H9 (cell line): ENCODE measurements around the gene ARL14EPL. TPM values are rescaled to one million over a fixed set of nuclear protein-coding genes. Genes with fewer than 3 reads are reported as not detected.

Experiments
- DNase-seq: peaks from one replicate; pipeline ENCODE4 v3.0.0-alpha.2; 2017
- H2AFZ ChIP-seq: one replicate; pipeline ENCODE4 v1.6.1; 2013; ENCODE audit warnings: mild to moderate bottlenecking, low read length, control low read depth, moderate library complexity
- H2AK5ac ChIP-seq: 2 replicates; pipeline ENCODE4 v1.6.1; 2013; ENCODE audit warnings: low read length, control low read depth, mixed read lengths; ENCODE audit not compliant: insufficient read length
- H2BK120ac ChIP-seq: one replicate; pipeline ENCODE4 v1.6.1; 2013; ENCODE audit warnings: low read depth, mild to moderate bottlenecking, low read length, control low read depth, inconsistent platforms; ENCODE audit not compliant: poor library complexity, severe bottlenecking
- H2BK12ac ChIP-seq: 2 replicates; pipeline ENCODE4 v1.6.1; 2013; ENCODE audit warnings: low read length, control low read depth, mixed read lengths, low read depth; ENCODE audit not compliant: insufficient read length
- H2BK15ac ChIP-seq: 2 replicates; pipeline ENCODE4 v1.6.1; 2013; ENCODE audit warnings: low read depth, low read length, control low read depth
- H2BK20ac ChIP-seq: one replicate; pipeline ENCODE4 v1.6.1; 2013; ENCODE audit warnings: low read depth, mild to moderate bottlenecking, low read length, control low read depth, inconsistent platforms; ENCODE audit not compliant: poor library complexity, severe bottlenecking
- H2BK5ac ChIP-seq: 2 replicates; pipeline ENCODE4 v1.6.1; 2013; ENCODE audit warnings: low read length, control low read depth, mixed read lengths; ENCODE audit not compliant: insufficient read length
- H3K14ac ChIP-seq: 2 replicates; pipeline ENCODE4 v1.6.1; 2013; ENCODE audit warnings: low read length, control low read depth; ENCODE audit not compliant: insufficient read depth
- H3K18ac ChIP-seq: 2 replicates; pipeline ENCODE4 v1.6.1; 2013; ENCODE audit warnings: low read depth, mild to moderate bottlenecking, mixed read lengths, low read length, control low read depth; ENCODE audit not compliant: insufficient read length
- H3K23ac ChIP-seq: 2 replicates; pipeline ENCODE4 v1.6.1; 2013; ENCODE audit warnings: low read length, control low read depth, mixed read lengths, low read depth; ENCODE audit not compliant: insufficient read length
- H3K23me2 ChIP-seq: 2 replicates; pipeline ENCODE4 v1.6.1; 2013; ENCODE audit warnings: low read depth, mild to moderate bottlenecking, mixed read lengths, low read length, control low read depth; ENCODE audit not compliant: insufficient read length, poor library complexity, severe bottlenecking
- H3K27ac ChIP-seq: 2 replicates; pipeline ENCODE4 v1.5.1; 2013; ENCODE audit warnings: low read length, control low read depth, mixed read lengths, low read depth; ENCODE audit not compliant: insufficient read length
- H3K27me3 ChIP-seq: 2 replicates; pipeline ENCODE4 v1.6.1; 2013; ENCODE audit warnings: low read length, control low read depth, inconsistent platforms; ENCODE audit not compliant: insufficient read depth
- H3K4ac ChIP-seq: 2 replicates; pipeline ENCODE4 v1.6.1; 2013; ENCODE audit warnings: low read depth, mild to moderate bottlenecking, control low read depth, inconsistent platforms, low read length, moderate library complexity
- H3K4me1 ChIP-seq: 2 replicates; pipeline ENCODE4 v1.6.1; 2013; ENCODE audit warnings: low read length, control low read depth, inconsistent platforms; ENCODE audit not compliant: insufficient read depth
- H3K4me2 ChIP-seq: 2 replicates; pipeline ENCODE4 v1.6.1; 2013; ENCODE audit warnings: low read length, control low read depth, mixed read lengths; ENCODE audit not compliant: insufficient read length, insufficient read depth
- H3K56ac ChIP-seq: 2 replicates; pipeline ENCODE4 v1.6.1; 2013; ENCODE audit warnings: low read depth, mild to moderate bottlenecking, mixed read lengths, low read length, control low read depth; ENCODE audit not compliant: insufficient read length
- H3K79me1 ChIP-seq: 2 replicates; pipeline ENCODE4 v1.6.1; 2013; ENCODE audit warnings: low read depth, mild to moderate bottlenecking, moderate library complexity, low read length, control low read depth, inconsistent platforms; ENCODE audit not compliant: insufficient read depth, poor library complexity, severe bottlenecking
- H3K79me2 ChIP-seq: 2 replicates; pipeline ENCODE4 v1.6.1; 2013; ENCODE audit warnings: low read length, control low read depth, inconsistent platforms; ENCODE audit not compliant: insufficient read depth
- H3K9ac ChIP-seq: 2 replicates; pipeline ENCODE4 v1.6.1; 2013; ENCODE audit warnings: low read length, control low read depth, mixed read lengths; ENCODE audit not compliant: insufficient read length; ENCODE audit errors: extremely low read depth
- H3K9me3 ChIP-seq: one replicate; pipeline ENCODE4 v1.6.1; 2013; ENCODE audit warnings: low read depth, low read length, inconsistent platforms; ENCODE audit not compliant: control insufficient read depth
- H3T11ph ChIP-seq: one replicate; pipeline ENCODE4 v1.6.1; 2013; ENCODE audit warnings: mild to moderate bottlenecking, low read length, control low read depth, inconsistent platforms
- H4K20me1 ChIP-seq: one replicate; pipeline ENCODE4 v1.6.1; 2013; ENCODE audit not compliant: control insufficient read depth, insufficient read length, insufficient read depth
- H4K5ac ChIP-seq: 2 replicates; pipeline ENCODE4 v1.6.1; 2013; ENCODE audit warnings: low read depth, mild to moderate bottlenecking, mixed read lengths, low read length, control low read depth; ENCODE audit not compliant: insufficient read length
- H4K8ac ChIP-seq: replicated peaks from 2 replicates; pipeline ENCODE4 v1.6.1; 2013; ENCODE audit warnings: low read length, control low read depth, mixed read lengths, low read depth; ENCODE audit not compliant: insufficient read length
- H4K91ac ChIP-seq: 2 replicates; pipeline ENCODE4 v1.6.1; 2013; ENCODE audit warnings: low read depth, mild to moderate bottlenecking, moderate library complexity, mixed read lengths, low read length, control low read depth; ENCODE audit not compliant: insufficient read length
- H3K27ac Mint-ChIP-seq, 3 experiments: 2 replicates in 2 of 3; 3 replicates in 1 of 3; pipeline ENCODE4 v1.8.0; 2020 to 2021; ENCODE audit warnings: mixed read lengths in 3 of 3, mild to moderate bottlenecking in 1 of 3, moderate library complexity in 1 of 3
- H3K27me3 Mint-ChIP-seq: 2 replicates; pipeline ENCODE4 v1.8.0; 2021; ENCODE audit warnings: low read depth, mild to moderate bottlenecking, moderate library complexity, mixed read lengths
- H3K36me3 Mint-ChIP-seq, 3 experiments: 2 replicates in 2 of 3; 3 replicates in 1 of 3; pipeline ENCODE4 v1.8.0; 2020 to 2021; ENCODE audit warnings: low read depth in 3 of 3, mixed read lengths in 3 of 3; ENCODE audit not compliant: insufficient read depth in 1 of 3
- H3K4me1 Mint-ChIP-seq, 2 experiments: 2 replicates each; pipeline ENCODE4 v1.8.0; 2020; ENCODE audit warnings: mixed read lengths in 2 of 2
- H3K4me3 Mint-ChIP-seq, 2 experiments: 2 replicates in 1 of 2; 3 replicates in 1 of 2; pipeline ENCODE4 v1.8.0; 2020 to 2021; ENCODE audit warnings: mild to moderate bottlenecking in 2 of 2, mixed read lengths in 2 of 2, moderate library complexity in 1 of 2
- H3K9me3 Mint-ChIP-seq, 2 experiments: 2 replicates in 1 of 2; 3 replicates in 1 of 2; pipeline ENCODE4 v1.8.0; 2020; ENCODE audit warnings: mild to moderate bottlenecking in 2 of 2, mixed read lengths in 2 of 2, moderate library complexity in 1 of 2
- CTCF ChIP-seq: fragments of 200-600 bp; sonication (generic); conservative IDR thresholded peaks from 3 replicates; pipeline ENCODE4 v1.8.0; 2021; ENCODE audit warnings: antibody characterized with exemption, mild to moderate bottlenecking
- WGBS: extraction: QIAGEN DNeasy Blood & Tissue Kit; methylation state at CpG from one replicate; pipeline ENCODE4 v1.1.7; 2013; ENCODE audit warnings: missing lambda C conversion rate, low lambda C conversion rate, mixed read lengths; ENCODE audit not compliant: insufficient read length; ENCODE audit errors: extremely low coverage; 5-methylcytosine and 5-hydroxymethylcytosine counted together
- total RNA-seq: library from RNA; stranded (reverse); gene quantifications from 2 replicates; pipeline ENCODE4 v1.2.1, GENCODE V29; 2021

The ARL14EPL gene
- total RNA-seq, 1 experiment from 2014 or later = not detected

- Mint-ChIP-seq H3K9me3 (no peaks in the 10 kb centered on the region), H3K27me3 (no peaks in the 10 kb centered on the region), H3K36me3 (peaks cover 25 to 59% (median 57%) of the 10 kb centered on the region in 3 experiments; a peak in 6 of 7 replicates), H3K4me1 (peaks cover 0 to 3% of the 10 kb centered on the region in 2 experiments; a peak in 2 of 4 replicates), H3K27ac (no peak overlapping the region), H3K4me3 (no peak overlapping the region)
- Histone ChIP-seq H2BK5ac (no peak overlapping the region), H3K79me1 (no peaks in the 10 kb centered on the region), H2BK12ac (no peak overlapping the region), H3K27me3 (no peaks in the 10 kb centered on the region), H2AK5ac (no peak overlapping the region), H4K91ac (no peak overlapping the region), H3K4me2 (no peak overlapping the region), H2BK120ac (no peak overlapping the region), H3K9me3 (no peaks in the 10 kb centered on the region), H4K5ac (no peak overlapping the region), H2AFZ (no peak overlapping the region), H3K4me1 (no peaks in the 10 kb centered on the region), H3K27ac (no peak overlapping the region), H4K20me1 (no peaks in the 10 kb centered on the region), H3K18ac (no peak overlapping the region), H3T11ph (no peak overlapping the region), H4K8ac (no peak overlapping the region), H2BK15ac (no peak overlapping the region), H3K14ac (no peak overlapping the region), H3K4ac (no peak overlapping the region), H3K56ac (no peak overlapping the region), H3K9ac (no peak overlapping the region), H3K23me2 (no peaks in the 10 kb centered on the region), H3K79me2 (no peaks in the 10 kb centered on the region), H2BK20ac (no peak overlapping the region), H3K23ac (no peak overlapping the region)
- no peak for TF ChIP-seq CTCF
- no CpG with 5 or more reads among the region's 4 CpGs for WGBS
- no peak for DNase-seq
Observed at GRCh38 chr5:116097301-116097700, 65.0 kb downstream of the ARL14EPL start.
